ENCODE results near the gene FAHD2A.
"Not testable (repeated sequence)": the region's sequence is repeated elsewhere in the genome, so short reads cannot be mapped to it uniquely, and the experiment has no call there.

GRCh38 chr2:95445317-95445716 is 42.8 kb downstream of the FAHD2A start:
- not testable (repeated sequence) for TF ChIP-seq EZH2phosphoT487 (IDR thresholded peaks at IDR 0.05; ENCODE audit: borderline replicate concordance, low read length); CTCF (IDR thresholded peaks at IDR 0.05; ENCODE audit: low read depth, low read length, poor library complexity, severe bottlenecking)
